GM18951 (cell line): ENCODE measurements around the gene MATN1.

Experiments used
- POLR2A ChIP-seq: IDR thresholded peaks from 4 replicates; pipeline ENCODE4 v1.6.1; 2011; ENCODE audit warnings: mild to moderate bottlenecking; ENCODE audit not compliant: insufficient read length, insufficient read depth; ENCODE audit errors: extremely low read depth
- in situ Hi-C: fragments of 300-500 bp; cut with MboI; formaldehyde crosslinking; loops from one replicate; pipeline ENCODE4 v1.12.0; 2022; ENCODE audit warnings: low sequenced_read_pairs, mixed read lengths, inconsistent platforms; ENCODE audit not compliant: unreplicated experiment

MATN1 gene

GRCh38 chr1:30710407-30710806 is 13.0 kb downstream of the MATN1 start:
- no peak for TF ChIP-seq POLR2A

GRCh38 chr1:30708361-30708728 is 15.0 kb downstream of the MATN1 start:
- in situ Hi-C loops = no loop called here
- TF ChIP-seq POLR2A = no peak

More at GRCh38 chr1:30710407-30710806, 13.0 kb downstream of the MATN1 start:
- in situ Hi-C loops = no loop called here

GRCh38 chr1:30707412-30708360 is 15.7 kb downstream of the MATN1 start:
- in situ Hi-C loops = no loop called here
- no peak for TF ChIP-seq POLR2A

GRCh38 chr1:30706528-30706927 is 16.9 kb downstream of the MATN1 start:
- in situ Hi-C loops = no loop called here
- no peak for TF ChIP-seq POLR2A

GRCh38 chr1:30705698-30706097 is 17.7 kb downstream of the MATN1 start:
- in situ Hi-C loops = no loop called here
- TF ChIP-seq POLR2A = no peak

- TF ChIP-seq POLR2A = no peak
- in situ Hi-C loops = no loop called here
Measured at GRCh38 chr1:30704765-30705509, 18.4 kb downstream of the MATN1 start.

- in situ Hi-C loops = no loop called here
- TF ChIP-seq POLR2A = no peak
Measured at GRCh38 chr1:30704271-30704670, 19.1 kb downstream of the MATN1 start.

- in situ Hi-C loops = no loop called here
Measured at GRCh38 chr1:30702823-30703222, 20.6 kb downstream of the MATN1 start.

GRCh38 chr1:30701258-30701633 is 22.1 kb downstream of the MATN1 start:
- no peak for TF ChIP-seq POLR2A
- in situ Hi-C loops = no loop called here

More at GRCh38 chr1:30702823-30703222, 20.6 kb downstream of the MATN1 start:
- no peak for TF ChIP-seq POLR2A

- in situ Hi-C loops = no loop called here
Measured at GRCh38 chr1:30700528-30701257, 22.7 kb downstream of the MATN1 start.

GRCh38 chr1:30699762-30700161 is 23.6 kb downstream of the MATN1 start:
- in situ Hi-C loops = no loop called here
- no peak for TF ChIP-seq POLR2A

More at GRCh38 chr1:30700528-30701257, 22.7 kb downstream of the MATN1 start:
- no peak for TF ChIP-seq POLR2A

- in situ Hi-C loops = no loop called here
Measured at GRCh38 chr1:30698401-30698981, 24.9 kb downstream of the MATN1 start.

GRCh38 chr1:30697571-30698376 is 25.6 kb downstream of the MATN1 start:
- in situ Hi-C loops = no loop called here
- no peak for TF ChIP-seq POLR2A

More at GRCh38 chr1:30698401-30698981, 24.9 kb downstream of the MATN1 start:
- no peak for TF ChIP-seq POLR2A
